ENCODE measurements around the gene SPTY2D1. TPM values are rescaled to one million over a fixed set of nuclear protein-coding genes. Genes with fewer than 3 reads are reported as not detected.

The SPTY2D1 gene
- total RNA-seq, 1 donor from 2014 or later, result 19.5 TPM

- no peaks in the 10 kb centered on the region for H3K9me3 Mint-ChIP-seq (ENCODE audit: unreplicated experiment)
- H3K27me3 Mint-ChIP-seq (ENCODE audit: unreplicated experiment), result no peaks in the 10 kb centered on the region
- H3K36me3 Mint-ChIP-seq (ENCODE audit: unreplicated experiment), result no peaks in the 10 kb centered on the region
- no peak within 1 kb of the TSS for H3K4me3 Mint-ChIP-seq (ENCODE audit: unreplicated experiment)
- H3K27ac Mint-ChIP-seq (ENCODE audit: unreplicated experiment), result no peak within 1 kb of the TSS
- DNase-seq (ENCODE audit: extremely low spot score, unreplicated experiment), result peak; percentile 96
- peaks cover 4% of the 10 kb centered on the region for H3K4me1 Mint-ChIP-seq (ENCODE audit: unreplicated experiment)
- TF ChIP-seq CTCF (IDR thresholded peaks at IDR 0.05), result no peak
Measured at GRCh38 chr11:18588297-18589252, 45.6 kb downstream of the SPTY2D1 start, which contains the start of gene UEVLD. TSS of gene UEVLD (minus strand) at chr11:18588734. CDS start at chr11:18588654, 80 bp downstream.

GRCh38 chr11:18581825-18582224 lies 52.3 kb downstream of the SPTY2D1 start:
- no peak for DNase-seq (ENCODE audit: extremely low spot score, unreplicated experiment)
- no peaks in the 10 kb centered on the region for H3K9me3 Mint-ChIP-seq (ENCODE audit: unreplicated experiment)
- no peaks in the 10 kb centered on the region for H3K4me1 Mint-ChIP-seq (ENCODE audit: unreplicated experiment)
- no peak overlapping the region for H3K4me3 Mint-ChIP-seq (ENCODE audit: unreplicated experiment)
- no peaks in the 10 kb centered on the region for H3K27me3 Mint-ChIP-seq (ENCODE audit: unreplicated experiment)
- TF ChIP-seq CTCF (IDR thresholded peaks at IDR 0.05), result no peak
- peaks cover 5% of the 10 kb centered on the region for H3K36me3 Mint-ChIP-seq (ENCODE audit: unreplicated experiment)
- H3K27ac Mint-ChIP-seq (ENCODE audit: unreplicated experiment), result no peak overlapping the region

- no peak overlapping the region for H3K4me3 Mint-ChIP-seq (ENCODE audit: unreplicated experiment)
- TF ChIP-seq CTCF (IDR thresholded peaks at IDR 0.05), result no peak
- peak; percentile 2 for DNase-seq (ENCODE audit: extremely low spot score, unreplicated experiment)
- peaks cover 12% of the 10 kb centered on the region for H3K36me3 Mint-ChIP-seq (ENCODE audit: unreplicated experiment)
- no peaks in the 10 kb centered on the region for H3K27me3 Mint-ChIP-seq (ENCODE audit: unreplicated experiment)
- H3K27ac Mint-ChIP-seq (ENCODE audit: unreplicated experiment), result no peak overlapping the region
- no peaks in the 10 kb centered on the region for H3K4me1 Mint-ChIP-seq (ENCODE audit: unreplicated experiment)
- no peaks in the 10 kb centered on the region for H3K9me3 Mint-ChIP-seq (ENCODE audit: unreplicated experiment)
Measured at GRCh38 chr11:18580113-18580766, 53.9 kb downstream of the SPTY2D1 start.

GRCh38 chr11:18578975-18579598 lies 55.1 kb downstream of the SPTY2D1 start:
- Mint-ChIP-seq H3K36me3 (ENCODE audit: unreplicated experiment) (peaks cover 15% of the 10 kb centered on the region), H3K27ac (ENCODE audit: unreplicated experiment) (no peak overlapping the region), H3K4me3 (ENCODE audit: unreplicated experiment) (no peak overlapping the region), H3K4me1 (ENCODE audit: unreplicated experiment) (no peaks in the 10 kb centered on the region), H3K27me3 (ENCODE audit: unreplicated experiment) (no peaks in the 10 kb centered on the region), H3K9me3 (ENCODE audit: unreplicated experiment) (no peaks in the 10 kb centered on the region)
- peak; percentile 51 for DNase-seq (ENCODE audit: extremely low spot score, unreplicated experiment)
- no peak for TF ChIP-seq CTCF (IDR thresholded peaks at IDR 0.05)
